ENCODE measurements around the gene ZNF385B.

DNA sequence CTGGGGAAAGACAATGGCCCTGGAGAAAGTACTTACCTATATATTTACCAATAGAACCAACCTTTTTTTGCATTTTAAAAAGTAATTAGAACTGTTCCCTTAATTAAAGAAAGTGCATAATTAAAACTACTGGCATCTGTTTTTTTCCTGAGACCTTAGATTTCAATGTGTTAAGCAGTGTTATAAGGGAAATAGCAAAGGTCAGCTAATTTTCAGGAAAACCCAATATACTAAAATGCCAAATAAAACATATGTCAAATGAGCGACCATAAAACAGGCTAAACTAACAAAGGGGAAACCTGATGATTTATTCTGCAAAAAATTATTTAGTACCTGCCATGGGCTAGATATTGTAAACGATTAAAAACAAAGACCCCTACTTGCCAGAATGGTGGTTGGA, 372.8 kb downstream of the ZNF385B start:
- TF ChIP-seq POLR2AphosphoS5 (IDR thresholded peaks at IDR 0.05; ENCODE audit: low read depth, low read length) (no peak), POLR2A (IDR thresholded peaks at IDR 0.05; ENCODE audit: low read depth, low read length) (no peak), TAF1 (IDR thresholded peaks at IDR 0.05; ENCODE audit: borderline replicate concordance, low read depth, low read length) (no peak)
